ENCODE measurements around the gene ALOX12B. TPM values are rescaled to one million over a fixed set of nuclear protein-coding genes. Genes with fewer than 3 reads are reported as not detected.
A peak's percentile ranks its signal among the peaks of the same experiment; 100 is the strongest.

ALOX12B gene
- total RNA-seq, 2 donors from 2014 or later = 0.48 to 0.69 TPM

GRCh38 chr17:8119581-8120519 lies 32.3 kb upstream of the ALOX12B start:
- H3K9ac ChIP-seq (ENCODE audit: low read depth in 2 of 2, low read length in 2 of 2) = peak overlapping the region; percentile 15 to 24
- H3K27ac ChIP-seq = peak overlapping the region; percentile 56
- no peaks in the 10 kb centered on the region for H3K9me3 ChIP-seq
- TF ChIP-seq, protein P1, sequence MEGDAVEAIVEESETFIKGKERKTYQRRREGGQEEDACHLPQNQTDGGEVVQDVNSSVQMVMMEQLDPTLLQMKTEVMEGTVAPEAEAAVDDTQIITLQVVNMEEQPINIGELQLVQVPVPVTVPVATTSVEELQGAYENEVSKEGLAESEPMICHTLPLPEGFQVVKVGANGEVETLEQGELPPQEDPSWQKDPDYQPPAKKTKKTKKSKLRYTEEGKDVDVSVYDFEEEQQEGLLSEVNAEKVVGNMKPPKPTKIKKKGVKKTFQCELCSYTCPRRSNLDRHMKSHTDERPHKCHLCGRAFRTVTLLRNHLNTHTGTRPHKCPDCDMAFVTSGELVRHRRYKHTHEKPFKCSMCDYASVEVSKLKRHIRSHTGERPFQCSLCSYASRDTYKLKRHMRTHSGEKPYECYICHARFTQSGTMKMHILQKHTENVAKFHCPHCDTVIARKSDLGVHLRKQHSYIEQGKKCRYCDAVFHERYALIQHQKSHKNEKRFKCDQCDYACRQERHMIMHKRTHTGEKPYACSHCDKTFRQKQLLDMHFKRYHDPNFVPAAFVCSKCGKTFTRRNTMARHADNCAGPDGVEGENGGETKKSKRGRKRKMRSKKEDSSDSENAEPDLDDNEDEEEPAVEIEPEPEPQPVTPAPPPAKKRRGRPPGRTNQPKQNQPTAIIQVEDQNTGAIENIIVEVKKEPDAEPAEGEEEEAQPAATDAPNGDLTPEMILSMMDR (IDR thresholded peaks at IDR 0.05) = no peak
- peak overlapping the region; percentile 50 for H3K4me3 ChIP-seq
- peaks cover 57% of the 10 kb centered on the region for H3K27me3 ChIP-seq
- peaks cover 47% of the 10 kb centered on the region for H3K4me1 ChIP-seq
- intact Hi-C loops (cut with DNase I) = loop anchor here (2.0 to 5.0 kb wide), 2 partner anchors 48 to 67 kb away; no protein-coding TSS in a partner anchor
- peak; percentile 94 for DNase-seq
- no peaks in the 10 kb centered on the region for H3K36me3 ChIP-seq

GRCh38 chr17:8118769-8119580 lies 31.5 kb upstream of the ALOX12B start:
- intact Hi-C loops (cut with DNase I) = loop anchor here (5.0 kb wide), 1 partner anchor 47 kb away; no protein-coding TSS in a partner anchor

GRCh38 chr17:8117980-8118768 lies 30.7 kb upstream of the ALOX12B start, which contains the start of gene ALOXE3:
TSS of gene ALOXE3 (minus strand) at chr17:8118514. CDS start at chr17:8117990, 524 bp downstream.
- Histone ChIP-seq H3K4me1 (peaks cover 31% of the 10 kb centered on the region), H3K27me3 (peaks cover 48% of the 10 kb centered on the region), H3K4me3 (peak within 1 kb of the TSS; percentile 45), H3K9me3 (no peaks in the 10 kb centered on the region), H3K36me3 (no peaks in the 10 kb centered on the region), H3K27ac (peak within 1 kb of the TSS; percentile 56), H3K9ac (ENCODE audit: low read depth in 2 of 2, low read length in 2 of 2) (peak within 1 kb of the TSS; percentile 56 to 75)
- TF ChIP-seq, protein P1 (IDR thresholded peaks at IDR 0.05) = no peak
- DNase-seq = peak; percentile 36
- intact Hi-C loops (cut with DNase I) = loop anchor here (5.0 kb wide), 1 partner anchor 46 kb away; no protein-coding TSS in a partner anchor

More at GRCh38 chr17:8118769-8119580, 31.5 kb upstream of the ALOX12B start:
- TF ChIP-seq, protein P1 (IDR thresholded peaks at IDR 0.05) = peak; percentile 91
- H3K9me3 ChIP-seq = no peaks in the 10 kb centered on the region
- H3K27me3 ChIP-seq = peaks cover 52% of the 10 kb centered on the region
- H3K36me3 ChIP-seq = no peaks in the 10 kb centered on the region
- H3K4me3 ChIP-seq = peak overlapping the region; percentile 45
- peaks cover 39% of the 10 kb centered on the region for H3K4me1 ChIP-seq
- peak; percentile 90 for DNase-seq
- peak overlapping the region; percentile 56 to 75 for H3K9ac ChIP-seq (ENCODE audit: low read depth in 2 of 2, low read length in 2 of 2)
- H3K27ac ChIP-seq = peak overlapping the region; percentile 56

- Histone ChIP-seq H3K4me3 (peak overlapping the region; percentile 45), H3K9me3 (no peaks in the 10 kb centered on the region), H3K9ac (ENCODE audit: low read depth in 2 of 2, low read length in 2 of 2) (peak overlapping the region; percentile 3 to 38), H3K27ac (no peak overlapping the region), H3K4me1 (peaks cover 24% of the 10 kb centered on the region), H3K27me3 (peaks cover 41% of the 10 kb centered on the region), H3K36me3 (no peaks in the 10 kb centered on the region)
- no peak for DNase-seq
- TF ChIP-seq, protein P1 (IDR thresholded peaks at IDR 0.05) = no peak
- intact Hi-C loops (cut with DNase I) = loop anchor here (5.0 kb wide), 1 partner anchor 45 kb away; no protein-coding TSS in a partner anchor
These were observed 30.0 kb upstream of the ALOX12B start for GRCh38 chr17:8117367-8117979.
